Measurements from ENCODE around the gene ZNF121.
"Not testable (repeated sequence)": the region's sequence is repeated elsewhere in the genome, so short reads cannot be mapped to it uniquely, and the experiment has no call there.

Gene ZNF121

GRCh38 chr19:9539921-9540320, 44.4 kb downstream of the ZNF121 start:
- peaks cover 0 to 16% (median 15%) of the 10 kb centered on the region in 5 donors for H3K4me1 ChIP-seq (ENCODE audit: control insufficient read depth in 5 of 5, insufficient read depth in 5 of 5, low read length in 5 of 5)
- not testable (repeated sequence) for H3K9ac ChIP-seq (ENCODE audit: low read length in 5 of 5); H3K27ac ChIP-seq (ENCODE audit: low read depth, low read length); H3K27me3 ChIP-seq (ENCODE audit: control insufficient read depth in 5 of 5, insufficient read depth in 4 of 5, low read length in 5 of 5)
- peaks cover 2 to 24% (median 17%) of the 10 kb centered on the region in 5 donors for H3K9me3 ChIP-seq (ENCODE audit: control insufficient read depth in 5 of 5, low read length in 5 of 5)
- H3K36me3 ChIP-seq (ENCODE audit: control insufficient read depth in 5 of 5, insufficient read depth in 5 of 5, low read length in 5 of 5): peaks cover 7 to 17% (median 16%) of the 10 kb centered on the region in 5 donors
- H3K4me3 ChIP-seq (ENCODE audit: low read depth in 1 of 5, low read length in 5 of 5): peak overlapping the region in 3 of 5 donors; percentile 13 to 99 (median 89)

GRCh38 chr19:9539201-9539600, 45.1 kb downstream of the ZNF121 start:
- Histone ChIP-seq H3K9ac (ENCODE audit: low read length in 5 of 5) (peak overlapping the region in 3 of 5 donors; percentile 95 to 98 (median 97)), H3K27ac (ENCODE audit: low read depth, low read length) (peak overlapping the region; percentile 95), H3K9me3 (ENCODE audit: control insufficient read depth in 5 of 5, low read length in 5 of 5) (peaks cover 2 to 23% (median 22%) of the 10 kb centered on the region in 5 donors), H3K36me3 (ENCODE audit: control insufficient read depth in 5 of 5, insufficient read depth in 5 of 5, low read length in 5 of 5) (peaks cover 7 to 24% (median 23%) of the 10 kb centered on the region in 5 donors), H3K4me1 (ENCODE audit: control insufficient read depth in 5 of 5, insufficient read depth in 5 of 5, low read length in 5 of 5) (peaks cover 0 to 16% (median 15%) of the 10 kb centered on the region in 5 donors), H3K4me3 (ENCODE audit: low read depth in 1 of 5, low read length in 5 of 5) (peak overlapping the region; percentile 50 to 99 (median 98))
- H3K27me3 ChIP-seq (ENCODE audit: control insufficient read depth in 5 of 5, insufficient read depth in 4 of 5, low read length in 5 of 5): not testable (repeated sequence)

GRCh38 chr19:9538183-9539058, 45.9 kb downstream of the ZNF121 start, which contains the start of gene ZNF426:
Gene ZNF426 (minus strand): TSS chr19:9538645. CDS start chr19:9536232, 2,413 bp downstream.
- Histone ChIP-seq H3K36me3 (ENCODE audit: control insufficient read depth in 5 of 5, insufficient read depth in 5 of 5, low read length in 5 of 5) (peaks cover 11 to 32% (median 31%) of the 10 kb centered on the region in 5 donors), H3K9me3 (ENCODE audit: control insufficient read depth in 5 of 5, low read length in 5 of 5) (peaks cover 8 to 30% (median 29%) of the 10 kb centered on the region in 5 donors), H3K9ac (ENCODE audit: low read length in 5 of 5) (peak within 1 kb of the TSS; percentile 95 to 99 (median 98)), H3K4me3 (ENCODE audit: low read depth in 1 of 5, low read length in 5 of 5) (peak within 1 kb of the TSS; percentile 89 to 99 (median 98)), H3K4me1 (ENCODE audit: control insufficient read depth in 5 of 5, insufficient read depth in 5 of 5, low read length in 5 of 5) (peaks cover 0 to 16% (median 15%) of the 10 kb centered on the region in 5 donors), H3K27me3 (ENCODE audit: control insufficient read depth in 5 of 5, insufficient read depth in 4 of 5, low read length in 5 of 5) (no peaks in the 10 kb centered on the region), H3K27ac (ENCODE audit: low read depth, low read length) (peak within 1 kb of the TSS; percentile 95)

- H3K4me3 ChIP-seq (ENCODE audit: low read depth in 1 of 5, low read length in 5 of 5): peak overlapping the region in 4 of 5 donors; percentile 14 to 45 (median 32)
- H3K4me1 ChIP-seq (ENCODE audit: control insufficient read depth in 5 of 5, insufficient read depth in 5 of 5, low read length in 5 of 5): peaks cover 0 to 16% (median 15%) of the 10 kb centered on the region in 5 donors
- peaks cover 25 to 55% (median 49%) of the 10 kb centered on the region in 5 donors for H3K9me3 ChIP-seq (ENCODE audit: control insufficient read depth in 5 of 5, low read length in 5 of 5)
- H3K27ac ChIP-seq (ENCODE audit: low read depth, low read length): no peak overlapping the region
- H3K27me3 ChIP-seq (ENCODE audit: control insufficient read depth in 5 of 5, insufficient read depth in 4 of 5, low read length in 5 of 5): no peaks in the 10 kb centered on the region
- no peak overlapping the region for H3K9ac ChIP-seq (ENCODE audit: low read length in 5 of 5)
- peaks cover 25 to 56% (median 54%) of the 10 kb centered on the region in 5 donors for H3K36me3 ChIP-seq (ENCODE audit: control insufficient read depth in 5 of 5, insufficient read depth in 5 of 5, low read length in 5 of 5)
Measured at GRCh38 chr19:9535934-9536333, 48.4 kb downstream of the ZNF121 start.

DNA sequence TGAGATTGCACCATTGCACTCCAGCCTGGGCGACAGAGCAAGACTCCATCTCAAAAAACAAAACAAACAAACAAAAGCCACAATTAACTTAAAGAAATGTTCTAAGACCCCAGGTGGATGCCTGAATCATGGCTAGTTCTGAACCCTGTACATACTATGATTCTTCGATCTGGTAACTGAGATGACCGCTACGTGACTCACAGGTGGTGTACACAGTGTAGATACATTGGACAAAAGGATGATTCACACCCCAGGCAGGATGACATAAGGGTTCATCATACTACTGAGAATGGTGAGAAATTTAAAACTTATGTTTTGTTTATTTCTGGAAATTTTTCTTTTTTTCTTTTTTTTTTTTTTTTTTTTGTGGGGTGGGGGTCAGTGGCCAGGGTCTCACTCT, 52.4 kb downstream of the ZNF121 start:
- Histone ChIP-seq H3K27me3 (ENCODE audit: control insufficient read depth in 5 of 5, insufficient read depth in 4 of 5, low read length in 5 of 5) (peaks cover 0 to 3% (median 0%) of the 10 kb centered on the region in 5 donors), H3K9ac (ENCODE audit: low read length in 5 of 5) (no peak overlapping the region), H3K36me3 (ENCODE audit: control insufficient read depth in 5 of 5, insufficient read depth in 5 of 5, low read length in 5 of 5) (peaks cover 54 to 93% (median 87%) of the 10 kb centered on the region in 5 donors), H3K4me1 (ENCODE audit: control insufficient read depth in 5 of 5, insufficient read depth in 5 of 5, low read length in 5 of 5) (peaks cover 0 to 9% (median 0%) of the 10 kb centered on the region in 5 donors), H3K9me3 (ENCODE audit: control insufficient read depth in 5 of 5, low read length in 5 of 5) (peaks cover 60 to 92% (median 83%) of the 10 kb centered on the region in 5 donors), H3K4me3 (ENCODE audit: low read depth in 1 of 5, low read length in 5 of 5) (peak overlapping the region in 4 of 5 donors; percentile 13 to 59 (median 38)), H3K27ac (ENCODE audit: low read depth, low read length) (no peak overlapping the region)

DNA sequence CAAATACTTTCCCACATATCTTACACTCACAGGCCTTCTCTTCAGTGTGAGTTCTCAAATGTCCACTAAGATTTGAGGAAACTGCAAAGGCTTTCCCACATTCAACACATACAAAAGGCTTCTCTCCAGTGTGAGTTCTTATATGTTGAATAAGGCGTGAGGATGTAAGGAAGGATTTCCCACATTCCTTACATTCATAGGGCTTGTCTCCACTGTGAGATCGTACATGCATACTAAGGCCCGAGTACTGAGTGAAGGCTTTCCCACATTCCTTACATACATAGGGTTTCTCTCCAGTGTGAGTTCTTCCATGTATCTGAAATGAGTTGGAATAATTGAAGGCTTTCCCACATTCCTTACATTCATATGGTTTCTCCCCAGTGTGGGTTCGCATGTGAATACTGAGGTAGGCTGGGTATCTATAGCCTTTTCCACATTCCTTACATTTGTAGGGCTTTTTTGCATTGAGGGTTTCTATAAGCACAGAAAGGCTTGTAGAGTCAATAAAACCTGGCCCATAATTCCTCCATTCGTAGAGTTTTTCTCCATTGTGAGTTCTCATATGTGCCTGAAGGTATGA, 55.5 kb downstream of the ZNF121 start:
- Histone ChIP-seq H3K27ac (ENCODE audit: low read depth, low read length) (no peak overlapping the region), H3K9ac (ENCODE audit: low read length in 5 of 5) (peak overlapping the region in 1 of 5 donors; percentile 84), H3K9me3 (ENCODE audit: control insufficient read depth in 5 of 5, low read length in 5 of 5) (peaks cover 78 to 93% (median 91%) of the 10 kb centered on the region in 5 donors), H3K4me3 (ENCODE audit: low read depth in 1 of 5, low read length in 5 of 5) (peak overlapping the region; percentile 31 to 75 (median 60)), H3K4me1 (ENCODE audit: control insufficient read depth in 5 of 5, insufficient read depth in 5 of 5, low read length in 5 of 5) (peaks cover 0 to 12% (median 0%) of the 10 kb centered on the region in 5 donors), H3K36me3 (ENCODE audit: control insufficient read depth in 5 of 5, insufficient read depth in 5 of 5, low read length in 5 of 5) (peaks cover 59 to 77% (median 67%) of the 10 kb centered on the region in 5 donors), H3K27me3 (ENCODE audit: control insufficient read depth in 5 of 5, insufficient read depth in 4 of 5, low read length in 5 of 5) (peaks cover 0 to 3% (median 0%) of the 10 kb centered on the region in 5 donors)

GRCh38 chr19:9523885-9524474, 60.3 kb downstream of the ZNF121 start:
- Histone ChIP-seq H3K27ac (ENCODE audit: low read depth, low read length) (no peak overlapping the region), H3K36me3 (ENCODE audit: control insufficient read depth in 5 of 5, insufficient read depth in 5 of 5, low read length in 5 of 5) (peaks cover 13 to 33% (median 27%) of the 10 kb centered on the region in 5 donors), H3K4me3 (ENCODE audit: low read depth in 1 of 5, low read length in 5 of 5) (peak overlapping the region; percentile 4 to 61 (median 54)), H3K9me3 (ENCODE audit: control insufficient read depth in 5 of 5, low read length in 5 of 5) (peaks cover 70 to 94% (median 93%) of the 10 kb centered on the region in 5 donors), H3K27me3 (ENCODE audit: control insufficient read depth in 5 of 5, insufficient read depth in 4 of 5, low read length in 5 of 5) (peaks cover 0 to 3% (median 0%) of the 10 kb centered on the region in 5 donors), H3K9ac (ENCODE audit: low read length in 5 of 5) (peak overlapping the region in 1 of 5 donors; percentile 63), H3K4me1 (ENCODE audit: control insufficient read depth in 5 of 5, insufficient read depth in 5 of 5, low read length in 5 of 5) (peaks cover 0 to 14% (median 0%) of the 10 kb centered on the region in 5 donors)
